ENCODE data around the gene CASQ2. TPM values are rescaled to one million over a fixed set of nuclear protein-coding genes. Genes with fewer than 3 reads are reported as not detected.

CASQ2 gene
- polyA plus RNA-seq, 1 of the 3 experiments (the other 2 are of a cell fraction) = not detected

GRCh38 chr1:115714572-115715141 lies 53.9 kb downstream of the CASQ2 start:
- peaks cover 0 to 24% of the 10 kb centered on the region in 2 experiments; a peak in 2 of 4 replicates for H3K4me1 ChIP-seq (ENCODE audit: control insufficient read depth in 1 of 2, insufficient read depth in 2 of 2, low read depth in 1 of 2, low read length in 1 of 2)
- TF ChIP-seq TEAD4 (IDR thresholded peaks at IDR 0.05; ENCODE audit: borderline replicate concordance, insufficient read depth) = no peak
- TF ChIP-seq SMC3 (IDR thresholded peaks at IDR 0.05; ENCODE audit: low read depth, low read length) = no peak
- no peak for TF ChIP-seq RXRA (IDR thresholded peaks at IDR 0.05; ENCODE audit: borderline replicate concordance, low read depth)
- TF ChIP-seq YY1 (IDR thresholded peaks at IDR 0.05; ENCODE audit: low read depth) = no peak
- TF ChIP-seq JUND (IDR thresholded peaks at IDR 0.05) = no peak
- ChIA-PET POLR2A (no interaction called here), CTCF (interaction anchor here (0.6 to 4.9 kb wide), 4 partner anchors 55 to 424 kb away, joined by 3 to 65 read pairs (median 4); partner anchors contain the start of gene CASQ2)
- no peaks in the 10 kb centered on the region for H3K36me3 ChIP-seq (replicated peaks in 1 of 2; ENCODE audit: control insufficient read depth in 1 of 2, insufficient read depth in 2 of 2, low read length in 1 of 2)
- no peaks in the 10 kb centered on the region for H3K9me2 ChIP-seq
- no peaks in the 10 kb centered on the region for H4K20me1 ChIP-seq (ENCODE audit: insufficient read depth)
- no peak overlapping the region for H3K4me3 ChIP-seq (ENCODE audit: low read depth in 2 of 2, low read length in 1 of 2)
- peaks cover 7% of the 10 kb centered on the region; the same call in 1 of the 2 replicates for H3K27me3 ChIP-seq (ENCODE audit: insufficient read depth)
- 40% methylated on average over 1 of the region's 1 CpG for WGBS (ENCODE audit: low lambda C conversion rate)
- no peak for DNase-seq
- H3F3A ChIP-seq (replicated peaks; ENCODE audit: insufficient read depth) = no peaks in the 10 kb centered on the region
- no peak overlapping the region for H3K4me2 ChIP-seq
- no peak overlapping the region for H2AFZ ChIP-seq (ENCODE audit: low read depth)
- no peaks in the 10 kb centered on the region for H3K79me2 ChIP-seq (ENCODE audit: insufficient read depth)
- no peaks in the 10 kb centered on the region for H3K9me3 ChIP-seq
- no peak overlapping the region for H3K9ac ChIP-seq
- H3K27ac ChIP-seq (ENCODE audit: low read depth in 2 of 2, low read length in 1 of 2) = no peak overlapping the region

- Histone ChIP-seq H3K36me3 (replicated peaks in 1 of 2; ENCODE audit: control insufficient read depth in 1 of 2, insufficient read depth in 2 of 2, low read length in 1 of 2) (no peaks in the 10 kb centered on the region), H3K4me1 (ENCODE audit: control insufficient read depth in 1 of 2, insufficient read depth in 2 of 2, low read depth in 1 of 2, low read length in 1 of 2) (peaks cover 0 to 19% of the 10 kb centered on the region in 2 experiments; a peak in 2 of 4 replicates), H2AFZ (ENCODE audit: low read depth) (no peak overlapping the region), H3K9me2 (no peaks in the 10 kb centered on the region), H3K9ac (no peak overlapping the region), H3F3A (replicated peaks; ENCODE audit: insufficient read depth) (no peaks in the 10 kb centered on the region), H4K20me1 (ENCODE audit: insufficient read depth) (no peaks in the 10 kb centered on the region), H3K27ac (ENCODE audit: low read depth in 2 of 2, low read length in 1 of 2) (no peak overlapping the region), H3K9me3 (no peaks in the 10 kb centered on the region), H3K27me3 (ENCODE audit: insufficient read depth) (peaks cover 7% of the 10 kb centered on the region; the same call in 1 of the 2 replicates), H3K4me3 (ENCODE audit: low read depth in 2 of 2, low read length in 1 of 2) (no peak overlapping the region), H3K79me2 (ENCODE audit: insufficient read depth) (no peaks in the 10 kb centered on the region), H3K4me2 (no peak overlapping the region)
- 75% methylated on average over 5 of the region's 5 CpGs for WGBS (ENCODE audit: low lambda C conversion rate)
- DNase-seq = no peak
- ChIA-PET CTCF (interaction anchor here (0.9 to 1.5 kb wide), 5 partner anchors 48 to 307 kb away, joined by 3 to 5 read pairs (median 3); no protein-coding TSS in a partner anchor), POLR2A (no interaction called here)
- TF ChIP-seq NRF1 (IDR thresholded peaks at IDR 0.05; ENCODE audit: low read depth, low read length) = no peak
- TF ChIP-seq REST (IDR thresholded peaks at IDR 0.05; ENCODE audit: low read depth, low read length) = no peak
- TF ChIP-seq ELF1 (IDR thresholded peaks at IDR 0.05) = no peak
- no peak for TF ChIP-seq EP300 (IDR thresholded peaks at IDR 0.05; ENCODE audit: borderline replicate concordance in 1 of 2, low read depth in 1 of 2, low read length in 1 of 2)
- no peak for TF ChIP-seq RFX5 (IDR thresholded peaks at IDR 0.05; ENCODE audit: low read length)
- TF ChIP-seq RCOR1 (IDR thresholded peaks at IDR 0.05; ENCODE audit: low read length) = no peak
- TF ChIP-seq SIN3A (IDR thresholded peaks at IDR 0.05; ENCODE audit: borderline replicate concordance, low read depth, low read length) = no peak
- no peak for TF ChIP-seq MXI1 (IDR thresholded peaks at IDR 0.05; ENCODE audit: low read depth, low read length)
- TF ChIP-seq FOSL2 (IDR thresholded peaks at IDR 0.05; ENCODE audit: borderline replicate concordance, low read depth) = no peak
- no peak for TF ChIP-seq SMC3 (IDR thresholded peaks at IDR 0.05; ENCODE audit: low read depth, low read length)
- no peak for TF ChIP-seq EZH2phosphoT487 (IDR thresholded peaks at IDR 0.05; ENCODE audit: borderline replicate concordance, low read depth)
- TF ChIP-seq MEF2A (IDR thresholded peaks at IDR 0.05; ENCODE audit: borderline replicate concordance, low read depth) = no peak
- no peak for TF ChIP-seq FOXJ3 (CRISPR knock-in tag; IDR thresholded peaks at IDR 0.05)
- TF ChIP-seq, protein P1, sequence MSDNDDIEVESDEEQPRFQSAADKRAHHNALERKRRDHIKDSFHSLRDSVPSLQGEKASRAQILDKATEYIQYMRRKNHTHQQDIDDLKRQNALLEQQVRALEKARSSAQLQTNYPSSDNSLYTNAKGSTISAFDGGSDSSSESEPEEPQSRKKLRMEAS (IDR thresholded peaks at IDR 0.05; ENCODE audit: low read depth) = no peak
Measured at GRCh38 chr1:115713906-115714305, 54.6 kb downstream of the CASQ2 start.

Data from SK-N-SH (cell line).